ENCODE data around the gene MED12L.

The MED12L gene

DNA sequence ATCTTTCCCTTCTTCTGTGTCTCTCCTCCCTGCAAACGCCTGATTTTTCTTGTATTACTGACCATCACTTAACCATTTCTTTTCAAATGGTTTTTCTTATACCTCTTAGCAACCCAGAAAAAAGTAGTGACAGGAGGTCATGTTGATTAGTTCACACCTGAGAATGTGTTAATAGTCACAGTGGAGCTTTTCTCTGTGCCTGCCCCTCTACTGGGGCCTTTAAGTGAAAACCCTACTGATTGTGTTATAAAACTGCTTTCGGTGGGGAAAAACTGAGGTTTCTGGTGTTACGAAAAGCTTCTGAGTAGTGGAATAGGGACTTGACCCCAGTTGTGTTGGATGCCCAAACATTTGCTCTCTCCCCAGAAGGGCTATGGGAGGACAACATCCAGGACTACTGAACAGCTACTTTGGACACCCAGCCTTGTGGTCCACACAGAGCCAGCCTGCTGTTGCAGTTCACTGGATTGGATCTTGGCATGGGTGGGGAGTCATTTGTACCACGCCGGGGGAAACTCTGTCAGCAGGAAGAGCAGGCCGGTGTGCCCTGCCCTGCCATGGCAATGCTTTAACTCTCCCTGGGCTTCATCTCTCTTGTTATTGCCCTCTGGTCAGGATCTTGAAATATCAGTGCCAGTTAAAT, 220.8 kb downstream of the MED12L start:
- DNase-seq, result no peak

DNA sequence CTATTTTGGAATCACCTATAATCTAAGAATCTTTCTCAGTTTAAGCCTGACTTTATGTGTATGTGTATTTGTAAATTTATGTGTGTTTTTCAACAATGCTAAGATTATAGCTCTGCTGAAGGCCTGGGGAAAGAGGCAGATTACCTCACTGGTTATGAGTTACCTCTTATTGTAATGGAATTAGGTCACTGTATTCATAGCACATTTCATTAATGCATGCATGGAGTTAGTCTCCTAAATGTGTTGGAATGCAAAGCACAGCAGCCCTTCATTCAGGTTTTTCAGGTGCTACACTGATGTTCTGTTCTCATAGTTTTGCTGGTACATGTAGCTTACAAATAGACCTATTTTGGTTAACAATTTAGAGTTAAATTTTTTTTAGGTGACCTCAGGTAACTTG, 221.7 kb downstream of the MED12L start:
- DNase-seq, result no peak

DNA sequence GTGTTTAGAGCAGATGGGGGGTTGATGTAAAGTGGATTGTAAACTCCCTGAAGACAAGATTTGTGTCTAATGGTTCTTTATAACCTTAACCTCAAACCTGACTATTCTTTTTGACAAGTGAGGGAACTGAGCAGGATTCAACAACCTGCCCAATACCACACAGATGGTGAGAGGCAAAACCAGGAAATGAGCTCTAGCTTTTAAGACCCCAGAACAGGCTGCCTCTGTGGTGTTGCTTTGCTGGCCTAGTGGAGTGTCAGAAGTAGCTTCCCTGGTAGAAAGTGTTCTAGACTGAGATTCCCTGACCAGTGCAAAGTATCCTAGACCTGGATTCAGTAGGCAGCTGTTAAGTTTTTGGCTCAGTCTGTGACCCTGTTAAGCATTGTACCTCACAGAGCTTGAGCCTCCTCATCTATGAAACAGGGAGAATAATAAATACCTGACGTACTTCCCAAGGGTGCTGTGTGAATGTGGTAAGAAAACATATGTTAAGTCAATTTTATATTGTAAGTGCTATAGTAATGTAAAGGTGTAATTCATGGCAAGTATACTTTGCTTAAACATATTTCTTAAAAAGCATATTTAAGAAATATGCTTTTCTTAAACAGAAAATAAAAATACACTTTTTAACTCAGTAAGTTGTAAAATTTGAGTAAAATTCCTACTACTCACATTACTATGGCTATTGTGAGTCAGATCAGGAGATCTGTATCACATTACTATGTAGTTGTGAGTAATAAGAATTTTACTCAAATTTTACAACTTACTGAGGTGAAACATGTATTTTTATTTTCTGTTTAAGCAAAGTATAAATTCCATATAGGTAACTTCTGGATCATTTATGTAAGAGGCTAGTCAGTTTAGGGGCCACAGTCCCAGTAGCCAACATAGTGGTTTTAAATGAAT, 222.4 kb downstream of the MED12L start:
- DNase-seq, result no peak

DNA sequence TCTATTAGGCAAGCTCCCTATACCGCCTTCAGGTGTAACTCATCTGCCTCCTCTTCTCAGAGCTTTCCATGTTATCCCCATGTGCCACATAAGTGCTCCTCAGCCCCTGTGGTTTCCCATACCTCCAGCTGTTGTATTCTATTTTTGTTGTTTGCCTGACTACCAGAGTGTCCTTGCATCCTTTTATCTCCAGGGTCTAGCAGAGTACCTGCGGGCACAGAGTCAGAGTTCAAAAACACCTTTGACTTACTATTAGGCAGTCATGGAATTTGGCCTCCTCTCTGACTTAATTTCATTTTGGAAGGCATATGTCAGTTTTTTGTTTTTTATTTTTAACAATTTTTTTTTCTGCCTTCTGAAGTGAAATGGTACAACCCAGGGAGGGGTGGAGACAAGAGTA, 224.1 kb downstream of the MED12L start:
- DNase-seq, result no peak

GRCh38 chr3:151312972-151313371, 227.5 kb downstream of the MED12L start:
- no peak for DNase-seq

DNA sequence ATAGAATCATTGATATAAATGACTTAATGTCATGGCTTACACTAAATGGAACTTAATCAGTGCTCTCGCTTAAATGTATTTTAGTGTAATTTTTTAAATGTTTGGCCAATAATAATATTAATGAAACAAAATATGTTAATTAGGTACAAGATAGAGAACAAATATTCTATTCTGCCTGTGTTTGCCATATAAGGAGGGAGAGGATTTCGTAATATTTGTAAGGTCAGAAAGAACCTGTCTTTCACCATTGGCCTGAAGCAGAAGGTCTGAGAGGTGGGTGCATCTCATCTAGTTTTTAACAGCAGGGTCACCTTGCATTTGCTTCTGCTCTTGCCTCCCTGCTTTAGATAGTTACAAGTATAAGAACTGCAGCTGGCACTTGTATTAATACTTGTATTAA, 228.7 kb downstream of the MED12L start:
- DNase-seq, result no peak

DNA sequence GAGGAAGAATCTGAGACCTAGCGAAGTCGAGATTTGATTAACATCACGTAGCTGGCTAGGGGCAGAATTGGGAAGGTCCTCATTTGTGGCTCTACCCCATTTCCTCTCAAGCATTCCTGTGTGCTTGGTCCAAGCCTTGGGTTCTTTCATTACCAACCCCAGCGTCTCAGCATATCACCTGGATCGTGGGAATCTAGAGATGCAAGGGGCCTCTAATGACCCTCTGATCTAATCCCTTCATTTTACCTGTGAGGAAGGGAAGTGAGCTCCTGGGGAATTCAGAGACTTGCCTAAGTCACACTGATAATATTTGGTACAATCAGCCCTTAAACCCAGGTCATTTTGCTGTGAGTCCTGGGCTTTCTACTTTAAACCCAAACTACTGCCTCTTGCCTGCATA, 229.1 kb downstream of the MED12L start:
- no peak for DNase-seq

DNA sequence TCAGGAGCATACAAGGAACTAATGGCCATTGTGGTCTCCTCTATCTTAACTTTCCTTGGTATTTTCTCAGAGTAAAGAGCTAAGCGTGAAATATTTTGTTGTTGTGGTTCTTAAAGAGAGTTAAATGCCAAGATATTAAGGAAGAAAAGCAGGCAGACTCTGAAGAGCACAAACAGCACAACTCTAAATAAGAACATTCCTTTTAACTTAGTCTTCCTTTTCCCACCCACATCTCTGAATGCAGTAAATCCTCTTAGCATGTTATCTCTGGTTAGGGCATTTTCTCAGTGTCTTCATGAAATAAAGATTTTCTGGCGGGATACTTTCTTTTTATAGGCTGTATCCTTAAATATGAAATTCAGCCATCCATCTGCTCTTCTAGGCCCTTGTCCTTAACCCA, 229.7 kb downstream of the MED12L start:
- no peak for DNase-seq

DNA sequence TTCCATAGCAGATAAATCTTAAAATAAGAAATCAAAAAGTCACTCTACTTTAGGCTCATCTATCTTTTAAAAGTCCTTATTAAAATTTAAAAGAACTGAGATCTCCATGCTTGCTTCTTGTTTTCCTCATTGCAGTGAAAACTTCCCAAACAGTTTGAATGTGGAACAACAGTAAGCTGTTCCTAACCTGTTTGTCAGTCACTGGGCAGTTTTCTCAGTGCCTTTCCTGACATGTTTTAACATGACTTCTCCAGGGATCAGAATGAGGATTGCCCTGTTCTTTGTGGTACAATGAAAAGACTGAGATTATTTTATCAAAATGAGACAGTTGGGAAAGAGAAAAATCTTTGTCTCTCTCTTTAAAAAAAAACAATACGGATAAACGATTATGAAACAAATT, 230.4 kb downstream of the MED12L start:
- DNase-seq, result no peak

GRCh38 chr3:151316267-151316991, 231.0 kb downstream of the MED12L start, which contains the start of gene GPR87:
Gene GPR87 (minus strand): TSS chr3:151316820. CDS start chr3:151300100, 16,720 bp downstream.
- no peak for DNase-seq

- DNase-seq, result no peak
Observed at GRCh38 chr3:151318313-151318712, 232.8 kb downstream of the MED12L start.

GRCh38 chr3:151318991-151319390, 233.5 kb downstream of the MED12L start:
- DNase-seq, result no peak

- no peak for DNase-seq
Observed at GRCh38 chr3:151319628-151320027, 234.2 kb downstream of the MED12L start.

DNA sequence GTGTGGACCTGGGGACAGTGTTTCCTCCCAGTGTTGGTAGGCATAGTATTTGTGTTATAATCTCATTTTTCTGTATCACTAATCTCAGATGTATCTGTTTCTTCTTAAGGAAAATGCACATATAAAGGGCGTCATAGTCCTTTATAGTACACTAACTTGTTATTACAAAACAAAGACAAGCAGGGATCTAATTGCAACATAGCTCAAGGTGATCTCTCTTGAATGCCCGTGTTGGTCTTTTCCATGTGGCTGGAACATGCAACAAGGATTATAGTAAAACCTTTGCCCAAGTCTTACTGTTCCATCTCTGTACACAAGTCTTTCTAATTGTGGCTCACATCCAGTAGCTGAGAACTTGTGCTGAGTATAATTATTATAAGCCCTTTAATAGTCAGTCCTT, 234.7 kb downstream of the MED12L start:
- no peak for DNase-seq

GRCh38 chr3:151321526-151321925, 236.1 kb downstream of the MED12L start:
- no peak for DNase-seq

DNA sequence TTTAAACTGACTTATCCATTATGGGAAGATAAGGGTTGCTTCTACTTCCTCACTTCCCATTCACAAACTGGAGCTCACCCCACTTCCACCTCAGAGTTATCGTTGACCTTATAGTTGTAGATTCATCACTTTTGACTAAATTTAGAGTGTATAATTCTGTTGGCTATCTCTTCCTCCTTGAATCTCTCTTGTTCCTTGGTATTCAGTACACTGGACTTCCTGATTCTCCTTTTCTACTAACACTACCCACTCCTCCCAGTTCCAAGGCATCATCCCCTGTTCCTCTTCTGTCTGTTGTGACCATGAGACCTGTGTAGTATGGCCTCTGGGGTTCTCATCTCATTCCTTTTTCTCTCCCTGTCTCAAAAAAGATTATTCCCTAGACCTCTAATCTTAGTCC, 237.0 kb downstream of the MED12L start:
- no peak for DNase-seq

DNA sequence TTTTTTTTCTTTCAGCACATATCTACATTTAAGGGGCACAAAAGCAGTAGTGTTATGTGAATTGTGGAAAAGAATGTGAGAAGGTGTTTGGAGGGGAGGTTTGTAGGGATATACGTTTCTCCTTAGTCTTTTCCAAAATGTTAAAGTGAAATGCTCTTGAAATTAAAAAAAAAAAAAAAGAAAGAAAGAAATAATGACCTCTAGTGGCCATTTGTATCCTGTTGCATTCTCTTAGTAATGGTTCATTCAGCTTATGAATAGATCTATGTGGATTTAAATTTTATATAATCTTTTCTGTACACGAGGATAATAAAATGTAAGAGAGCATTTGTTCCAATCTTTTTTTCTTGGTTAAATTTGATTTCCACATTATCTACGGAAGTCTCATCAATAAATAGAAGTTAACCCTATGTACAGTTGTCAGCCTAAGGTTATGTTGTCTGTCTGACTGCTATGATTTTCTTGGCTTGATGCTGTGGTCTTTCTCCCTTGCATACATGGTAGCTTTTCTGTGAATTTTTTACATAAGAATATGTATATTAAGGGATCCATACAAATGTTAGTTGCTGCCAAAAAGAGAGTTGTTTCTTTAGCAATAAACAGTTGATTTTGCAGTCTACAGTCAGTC, 242.2 kb downstream of the MED12L start:
- no peak for DNase-seq

DNA sequence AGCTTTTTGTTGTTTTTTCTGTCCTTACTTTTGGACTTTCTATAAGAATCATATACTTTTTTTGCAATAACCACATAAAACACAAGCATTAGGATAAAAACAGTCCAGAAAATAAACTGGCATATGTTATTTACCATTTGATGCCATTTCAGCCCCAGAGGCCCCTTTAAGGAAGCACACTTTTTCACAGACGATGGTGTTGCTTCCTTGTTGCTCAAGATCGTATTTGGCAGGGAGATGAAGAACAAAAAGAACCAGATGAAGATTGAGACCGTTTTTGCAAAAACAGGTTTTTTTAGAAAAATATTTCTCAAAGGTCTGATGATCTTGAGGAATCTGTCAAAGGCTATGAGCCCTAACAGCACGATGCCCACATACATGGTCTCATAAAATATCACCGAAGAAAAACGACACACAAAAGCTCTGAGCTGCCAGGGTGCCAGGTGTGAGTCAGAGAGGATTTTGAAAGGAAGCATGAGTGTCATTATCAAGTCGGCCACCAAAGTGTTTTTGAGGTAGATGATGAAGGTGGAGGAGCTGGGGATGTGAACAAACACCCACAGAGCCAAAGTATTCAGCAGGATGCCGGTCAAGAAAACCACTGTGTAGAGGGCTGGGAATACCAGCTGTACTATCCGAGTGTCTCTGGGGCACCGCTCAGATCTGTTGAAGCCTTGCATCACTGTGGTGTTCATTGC, 243.0 kb downstream of the MED12L start:
- no peak for DNase-seq

DNA sequence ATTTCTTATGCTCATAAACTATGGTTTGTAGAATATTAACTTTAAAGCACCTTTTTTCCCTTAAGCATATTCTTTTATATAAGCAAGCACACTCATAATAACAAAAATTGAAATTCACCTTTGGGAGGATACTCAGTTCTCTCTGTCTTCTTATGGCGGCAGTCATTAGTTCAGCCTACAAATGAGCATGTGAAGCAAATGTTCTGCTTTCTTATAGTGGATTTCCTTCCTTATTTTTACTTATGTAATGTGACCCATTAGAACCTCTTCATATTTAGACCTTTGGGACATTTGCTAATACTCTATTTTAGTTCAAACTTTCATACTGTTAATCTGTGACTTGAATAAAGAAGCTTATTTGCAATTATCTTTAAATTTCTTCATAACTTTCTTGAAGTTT, 243.9 kb downstream of the MED12L start, which contains the start of gene P2RY13:
P2RY13 (minus strand) TSS at position 187 of the 400 bp plus-strand sequence; CDS start at position 166, 21 bp downstream.
- no peak for DNase-seq

GRCh38 chr3:151330379-151330778, 244.9 kb downstream of the MED12L start:
- DNase-seq, result no peak

DNA sequence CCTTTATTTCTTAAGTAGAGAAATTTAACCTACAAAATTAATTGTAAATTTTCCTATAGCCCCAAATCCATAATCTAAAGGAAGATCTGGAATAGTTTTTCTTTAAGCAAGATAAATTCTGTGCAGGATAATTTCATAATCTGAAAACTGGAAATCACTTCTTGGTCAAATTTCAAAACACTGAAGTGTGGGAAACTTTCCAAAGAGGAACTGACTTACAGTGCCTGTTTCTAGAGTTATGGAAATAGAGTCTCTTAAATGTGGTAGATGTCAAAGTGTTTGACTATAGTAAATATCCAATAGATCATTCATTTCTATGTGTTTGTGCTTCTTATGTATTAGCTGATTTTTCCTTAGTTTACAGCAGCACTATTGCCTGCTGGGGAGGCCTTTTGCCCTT, 245.4 kb downstream of the MED12L start:
- no peak for DNase-seq

DNA sequence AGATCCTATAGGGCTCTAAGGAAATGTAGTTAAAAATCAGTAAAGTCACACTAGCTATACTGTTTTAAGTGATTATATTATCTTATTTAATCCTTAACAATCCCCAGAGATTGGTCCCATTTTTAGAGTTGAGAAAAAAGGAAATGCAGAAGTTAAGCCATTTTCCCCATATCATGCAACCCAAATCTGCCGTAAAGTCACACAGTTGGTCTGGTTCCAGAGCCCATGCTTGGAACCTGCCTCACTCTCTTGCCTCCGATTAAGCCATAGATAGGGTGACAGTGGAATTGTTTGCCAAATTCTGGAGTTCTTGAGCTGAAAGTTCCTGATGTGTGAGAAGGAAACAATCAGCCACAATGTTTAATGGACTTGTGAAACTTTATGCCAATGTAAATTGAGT, 246.2 kb downstream of the MED12L start:
- no peak for DNase-seq

Data from amniotic stem cell (primary cell).